Neural progenitor cell (in vitro differentiated cells): Measurements from ENCODE around the gene TCL1B. TPM values are rescaled to one million over a fixed set of nuclear protein-coding genes. Genes with fewer than 3 reads are reported as not detected.

Experiments used
- DNase-seq: peaks from one replicate; pipeline ENCODE4 v3.0.0-alpha.2; 2016; ENCODE audit warnings: low spot score
- H2AFZ ChIP-seq: fragments of 200-600 bp; sonication (generic); replicated peaks from 2 replicates; pipeline ENCODE4 v1.6.1; 2016; ENCODE audit warnings: antibody characterized with exemption
- H3F3A ChIP-seq: fragments of 200-600 bp; sonication (generic); 2 replicates; pipeline ENCODE4 v1.6.1; 2016; ENCODE audit warnings: antibody characterized with exemption, low read depth
- H3K27ac ChIP-seq: fragments of 200-600 bp; sonication (generic); 2 replicates; pipeline ENCODE4 v1.5.1; 2016; ENCODE audit warnings: mild to moderate bottlenecking
- H3K27me3 ChIP-seq: fragments of 200-600 bp; sonication (generic); 2 replicates; pipeline ENCODE4 v1.6.1; 2016; ENCODE audit warnings: mild to moderate bottlenecking, moderate library complexity
- H3K36me3 ChIP-seq: fragments of 200-600 bp; sonication (generic); 2 replicates; pipeline ENCODE4 v1.5.1; 2016
- H3K4me1 ChIP-seq: fragments of 200-600 bp; sonication (generic); 2 replicates; pipeline ENCODE4 v1.6.1; 2016; ENCODE audit warnings: mixed run types
- H3K4me2 ChIP-seq: fragments of 200-600 bp; sonication (generic); 2 replicates; pipeline ENCODE4 v1.6.1; 2016
- H3K4me3 ChIP-seq: fragments of 200-600 bp; sonication (generic); 2 replicates; pipeline ENCODE4 v1.5.1; 2016
- H3K79me2 ChIP-seq: fragments of 200-600 bp; sonication (generic); 2 replicates; pipeline ENCODE4 v1.6.1; 2016; ENCODE audit warnings: low read depth
- H3K9ac ChIP-seq: fragments of 200-600 bp; sonication (generic); 2 replicates; pipeline ENCODE4 v1.6.1; 2016
- H3K9me3 ChIP-seq: fragments of 200-600 bp; sonication (generic); 2 replicates; pipeline ENCODE4 v1.5.1; 2016; ENCODE audit warnings: low read depth
- H4K20me1 ChIP-seq: fragments of 200-600 bp; sonication (generic); 2 replicates; pipeline ENCODE4 v1.6.1; 2016; ENCODE audit warnings: low read depth
- H3K27ac Mint-ChIP-seq: 3 replicates; pipeline ENCODE4 v1.8.0; 2021; ENCODE audit warnings: mixed read lengths
- H3K27me3 Mint-ChIP-seq: 2 replicates; pipeline ENCODE4 v1.8.0; 2022; ENCODE audit warnings: low read depth, mild to moderate bottlenecking, inconsistent platforms, moderate library complexity, mixed read lengths; ENCODE audit not compliant: insufficient read depth
- H3K36me3 Mint-ChIP-seq: 3 replicates; pipeline ENCODE4 v1.8.0; 2021; ENCODE audit warnings: mixed read lengths
- H3K4me1 Mint-ChIP-seq: 3 replicates; pipeline ENCODE4 v1.8.0; 2021; ENCODE audit warnings: mixed read lengths
- H3K4me3 Mint-ChIP-seq: 3 replicates; pipeline ENCODE4 v1.8.0; 2021; ENCODE audit warnings: mild to moderate bottlenecking, moderate library complexity, mixed read lengths
- H3K9me3 Mint-ChIP-seq: 3 replicates; pipeline ENCODE4 v1.8.0; 2020; ENCODE audit warnings: mixed read lengths
- EZH2 ChIP-seq: fragments of 200-600 bp; sonication (generic); IDR thresholded peaks from 2 replicates; pipeline ENCODE4 v1.6.1; 2017; ENCODE audit warnings: antibody characterized with exemption, mild to moderate bottlenecking, moderate library complexity
- EZH2phosphoT487 ChIP-seq: fragments of 200-600 bp; sonication (generic); IDR thresholded peaks from 2 replicates; pipeline ENCODE4 v1.6.1; 2017; ENCODE audit warnings: antibody characterized with exemption
- total RNA-seq: library from RNA; depleted of rRNA; stranded (reverse); fragments of >200 nt; gene quantifications from 2 replicates; pipeline ENCODE4 v1.2.3, GENCODE V29; 2015; ENCODE audit warnings: low replicate concordance
- TF ChIP-seq, protein P1 (sequence below): fragments of 200-600 bp; sonication (generic); IDR thresholded peaks from 2 replicates; pipeline ENCODE4 v1.5.1; 2017; ENCODE audit warnings: antibody characterized with exemption, mild to moderate bottlenecking

Gene TCL1B
- total RNA-seq, 1 donor from 2014 or later: not detected

DNA sequence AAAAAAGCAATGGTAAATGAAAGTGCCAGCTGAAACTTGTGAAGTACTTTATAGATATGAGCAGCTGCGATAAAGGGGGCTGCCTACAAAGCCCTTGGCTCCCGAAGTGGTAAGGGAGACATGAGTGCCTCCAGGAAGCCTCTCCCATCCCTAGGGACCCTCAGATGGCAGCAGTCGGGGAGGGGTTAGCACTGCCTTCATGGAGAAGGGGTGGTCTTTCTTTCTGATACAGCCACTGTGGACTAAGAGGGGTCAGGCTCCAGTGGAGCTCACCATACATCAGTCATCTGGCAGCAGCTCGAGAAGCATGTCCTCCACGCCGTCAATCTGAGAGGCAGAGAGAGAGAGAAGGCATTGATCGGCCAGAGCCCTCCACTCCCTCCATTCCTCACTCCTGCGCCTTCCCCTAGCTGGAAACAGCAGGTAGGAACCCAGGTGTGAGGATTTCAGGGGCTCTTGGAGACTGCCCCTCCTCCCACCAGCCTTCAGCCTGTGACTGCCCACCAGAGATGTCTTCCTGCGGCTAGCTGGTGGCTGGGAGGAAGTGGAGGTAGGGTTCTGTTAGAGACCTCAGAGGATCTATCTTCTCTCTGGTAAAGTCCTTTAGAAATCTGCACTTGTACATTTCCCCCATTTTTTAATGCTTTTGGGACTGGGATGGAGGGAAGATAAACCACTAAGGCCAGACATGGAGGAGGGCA is 25.4 kb downstream of the TCL1B start:
- Mint-ChIP-seq H3K27ac (no peak overlapping the region), H3K4me1 (no peaks in the 10 kb centered on the region), H3K4me3 (no peak overlapping the region), H3K9me3 (peaks cover 2% of the 10 kb centered on the region), H3K36me3 (no peaks in the 10 kb centered on the region), H3K27me3 (no peaks in the 10 kb centered on the region)
- H3K4me2 ChIP-seq: no peak overlapping the region
- H3K36me3 ChIP-seq: no peaks in the 10 kb centered on the region
- H3K27ac ChIP-seq: no peak overlapping the region
- H3K79me2 ChIP-seq: no peaks in the 10 kb centered on the region
- H3K4me3 ChIP-seq: no peak overlapping the region
- no peaks in the 10 kb centered on the region for H3K27me3 ChIP-seq
- H4K20me1 ChIP-seq: no peaks in the 10 kb centered on the region
- H3F3A ChIP-seq: no peaks in the 10 kb centered on the region
- H3K4me1 ChIP-seq: no peaks in the 10 kb centered on the region
- no peak for TF ChIP-seq EZH2phosphoT487
- TF ChIP-seq EZH2: no peak
- TF ChIP-seq, protein P1, sequence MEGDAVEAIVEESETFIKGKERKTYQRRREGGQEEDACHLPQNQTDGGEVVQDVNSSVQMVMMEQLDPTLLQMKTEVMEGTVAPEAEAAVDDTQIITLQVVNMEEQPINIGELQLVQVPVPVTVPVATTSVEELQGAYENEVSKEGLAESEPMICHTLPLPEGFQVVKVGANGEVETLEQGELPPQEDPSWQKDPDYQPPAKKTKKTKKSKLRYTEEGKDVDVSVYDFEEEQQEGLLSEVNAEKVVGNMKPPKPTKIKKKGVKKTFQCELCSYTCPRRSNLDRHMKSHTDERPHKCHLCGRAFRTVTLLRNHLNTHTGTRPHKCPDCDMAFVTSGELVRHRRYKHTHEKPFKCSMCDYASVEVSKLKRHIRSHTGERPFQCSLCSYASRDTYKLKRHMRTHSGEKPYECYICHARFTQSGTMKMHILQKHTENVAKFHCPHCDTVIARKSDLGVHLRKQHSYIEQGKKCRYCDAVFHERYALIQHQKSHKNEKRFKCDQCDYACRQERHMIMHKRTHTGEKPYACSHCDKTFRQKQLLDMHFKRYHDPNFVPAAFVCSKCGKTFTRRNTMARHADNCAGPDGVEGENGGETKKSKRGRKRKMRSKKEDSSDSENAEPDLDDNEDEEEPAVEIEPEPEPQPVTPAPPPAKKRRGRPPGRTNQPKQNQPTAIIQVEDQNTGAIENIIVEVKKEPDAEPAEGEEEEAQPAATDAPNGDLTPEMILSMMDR: no peak
- H3K9me3 ChIP-seq: no peaks in the 10 kb centered on the region
- no peak overlapping the region for H3K9ac ChIP-seq
- no peak for DNase-seq
- no peak overlapping the region for H2AFZ ChIP-seq

DNA sequence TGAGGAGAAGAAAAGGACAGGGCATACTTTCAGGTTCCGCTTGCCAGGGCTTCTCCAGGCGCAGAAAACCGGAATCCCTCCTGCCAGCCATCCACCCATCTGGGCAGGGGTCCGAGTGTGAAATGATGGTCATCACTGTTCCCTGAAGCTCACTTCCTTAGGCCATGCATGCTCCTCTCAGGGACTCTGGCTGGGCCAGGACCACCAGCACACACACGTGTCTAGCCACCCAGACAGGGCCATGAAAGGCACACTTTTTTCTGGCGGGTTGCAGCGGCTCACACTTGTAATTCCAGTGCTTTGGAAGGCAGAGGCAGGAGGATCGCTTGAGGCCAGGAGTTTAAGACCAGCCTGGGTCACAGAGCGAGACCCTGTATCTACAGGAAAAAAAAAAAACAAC is 26.2 kb downstream of the TCL1B start:
- H3F3A ChIP-seq: no peaks in the 10 kb centered on the region
- Mint-ChIP-seq H3K36me3 (no peaks in the 10 kb centered on the region), H3K9me3 (peaks cover 2% of the 10 kb centered on the region), H3K4me3 (no peak overlapping the region), H3K4me1 (no peaks in the 10 kb centered on the region), H3K27ac (no peak overlapping the region), H3K27me3 (no peaks in the 10 kb centered on the region)
- no peak overlapping the region for H3K4me2 ChIP-seq
- H3K79me2 ChIP-seq: no peaks in the 10 kb centered on the region
- no peak overlapping the region for H3K27ac ChIP-seq
- TF ChIP-seq EZH2phosphoT487: no peak
- no peak for TF ChIP-seq EZH2
- TF ChIP-seq, protein P1: no peak
- H3K4me3 ChIP-seq: no peak overlapping the region
- no peak overlapping the region for H3K9ac ChIP-seq
- no peaks in the 10 kb centered on the region for H3K36me3 ChIP-seq
- no peaks in the 10 kb centered on the region for H4K20me1 ChIP-seq
- no peaks in the 10 kb centered on the region for H3K27me3 ChIP-seq
- H2AFZ ChIP-seq: no peak overlapping the region
- H3K4me1 ChIP-seq: no peaks in the 10 kb centered on the region
- H3K9me3 ChIP-seq: no peaks in the 10 kb centered on the region
- DNase-seq: no peak

DNA sequence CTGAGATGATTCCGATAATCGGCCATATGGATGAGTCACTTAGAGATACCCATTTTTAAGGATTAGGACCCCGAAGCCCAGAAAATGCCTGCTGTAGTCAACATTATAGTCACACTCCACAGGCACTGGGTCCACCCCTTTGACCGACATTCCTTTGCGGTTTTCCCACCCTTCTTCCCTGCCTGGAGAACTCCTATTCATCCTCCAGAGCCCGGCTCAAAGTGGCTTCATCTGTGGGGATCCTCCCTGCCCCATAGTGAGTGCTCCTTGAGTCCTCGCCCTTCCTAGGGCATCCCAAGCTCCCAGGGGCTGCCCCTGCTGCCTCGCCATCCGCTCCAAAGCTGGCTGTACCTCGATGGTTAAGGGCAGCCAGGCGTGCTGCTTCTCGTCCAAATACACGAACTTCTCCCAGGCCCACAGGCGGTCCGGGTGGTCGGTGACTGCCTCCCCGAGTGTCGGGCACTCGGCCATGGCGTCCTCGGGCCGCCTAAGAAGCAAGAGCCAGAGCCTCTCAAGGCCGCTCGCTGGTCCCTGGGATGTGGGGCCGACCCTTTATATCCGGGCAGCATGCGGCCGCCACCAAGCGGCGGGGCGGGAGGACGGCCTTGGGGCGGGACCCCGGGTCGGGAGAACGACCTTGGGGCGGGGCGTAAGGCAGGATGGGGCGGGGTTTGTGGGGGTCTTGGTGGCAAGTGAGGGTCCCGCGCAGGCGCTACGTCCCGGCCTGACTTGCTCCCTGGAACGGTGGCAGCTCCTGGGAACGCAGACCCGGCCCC is 27.6 kb downstream of the TCL1B start, which contains the start of gene TCL1A:
TCL1A (minus strand) TSS at position 530 of the 776 bp plus-strand sequence; CDS start at position 471, 59 bp downstream.
- Mint-ChIP-seq H3K27ac (no peak within 1 kb of the TSS), H3K4me3 (no peak within 1 kb of the TSS), H3K4me1 (no peaks in the 10 kb centered on the region), H3K9me3 (peaks cover 2% of the 10 kb centered on the region), H3K27me3 (no peaks in the 10 kb centered on the region), H3K36me3 (no peaks in the 10 kb centered on the region)
- H3K27ac ChIP-seq: no peak within 1 kb of the TSS
- DNase-seq: no peak
- no peaks in the 10 kb centered on the region for H3K36me3 ChIP-seq
- H3K4me2 ChIP-seq: no peak within 1 kb of the TSS
- no peaks in the 10 kb centered on the region for H3K27me3 ChIP-seq
- H3K4me1 ChIP-seq: no peaks in the 10 kb centered on the region
- H3K79me2 ChIP-seq: no peaks in the 10 kb centered on the region
- no peak within 1 kb of the TSS for H3K9ac ChIP-seq
- no peak within 1 kb of the TSS for H3K4me3 ChIP-seq
- H4K20me1 ChIP-seq: no peaks in the 10 kb centered on the region
- TF ChIP-seq EZH2: no peak
- TF ChIP-seq, protein P1: no peak
- no peak for TF ChIP-seq EZH2phosphoT487
- H3F3A ChIP-seq: no peaks in the 10 kb centered on the region
- no peaks in the 10 kb centered on the region for H3K9me3 ChIP-seq
- H2AFZ ChIP-seq: no peak within 1 kb of the TSS
